ENCODE results near the gene TMEM81. TPM values are rescaled to one million over a fixed set of nuclear protein-coding genes. Genes with fewer than 3 reads are reported as not detected.

The TMEM81 gene
- total RNA-seq, 3 donors from 2014 or later: 2.5 to 3.2 (median 2.6) TPM

GRCh38 chr1:205071028-205071409 is 13.2 kb downstream of the TMEM81 start:
- TF ChIP-seq POLR2A (IDR thresholded peaks at IDR 0.05): no peak
- no peak for TF ChIP-seq POLR2AphosphoS5 (IDR thresholded peaks at IDR 0.05)
- Histone ChIP-seq H3K4me3 (no peak overlapping the region), H3K27me3 (no peaks in the 10 kb centered on the region), H3K4me1 (no peaks in the 10 kb centered on the region), H3K36me3 (no peaks in the 10 kb centered on the region), H3K9me3 (no peaks in the 10 kb centered on the region), H3K27ac (no peak overlapping the region)
- intact Hi-C loops (cut with DNase I; ENCODE audit: low total_unique reads): no loop called here
- no peak for DNase-seq (ENCODE audit: low spot score in 2 of 2)

- TF ChIP-seq POLR2AphosphoS5 (IDR thresholded peaks at IDR 0.05): no peak
- no peak for TF ChIP-seq POLR2A (IDR thresholded peaks at IDR 0.05)
- TF ChIP-seq CTCF (IDR thresholded peaks at IDR 0.05): no peak
- no peak overlapping the region for H3K4me3 ChIP-seq
- H3K9me3 ChIP-seq: no peaks in the 10 kb centered on the region
- H3K36me3 ChIP-seq: no peaks in the 10 kb centered on the region
- H3K4me1 ChIP-seq: no peaks in the 10 kb centered on the region
- intact Hi-C loops (cut with DNase I; ENCODE audit: low total_unique reads): loop anchor here (5.0 kb wide), 1 partner anchor 1362 kb away; no protein-coding TSS in a partner anchor
- H3K27ac ChIP-seq: no peak overlapping the region
- no peaks in the 10 kb centered on the region for H3K27me3 ChIP-seq
- DNase-seq (ENCODE audit: low spot score in 2 of 2): no peak
Observed at GRCh38 chr1:205069371-205070125, 14.7 kb downstream of the TMEM81 start.

- Histone ChIP-seq H3K4me3 (no peak overlapping the region), H3K36me3 (no peaks in the 10 kb centered on the region), H3K27ac (no peak overlapping the region), H3K9me3 (no peaks in the 10 kb centered on the region), H3K4me1 (no peaks in the 10 kb centered on the region), H3K27me3 (no peaks in the 10 kb centered on the region)
- intact Hi-C loops (cut with DNase I; ENCODE audit: low total_unique reads): loop anchor here (5.0 kb wide), 1 partner anchor 1361 kb away; no protein-coding TSS in a partner anchor
- no peak for DNase-seq (ENCODE audit: low spot score in 2 of 2)
- TF ChIP-seq CTCF (IDR thresholded peaks at IDR 0.05): no peak
- no peak for TF ChIP-seq POLR2AphosphoS5 (IDR thresholded peaks at IDR 0.05)
- no peak for TF ChIP-seq POLR2A (IDR thresholded peaks at IDR 0.05)
Observed at GRCh38 chr1:205068457-205069040, 15.7 kb downstream of the TMEM81 start.

GRCh38 chr1:205068001-205068400 is 16.3 kb downstream of the TMEM81 start:
- H3K9me3 ChIP-seq: no peaks in the 10 kb centered on the region
- intact Hi-C loops (cut with DNase I; ENCODE audit: low total_unique reads): loop anchor here (5.0 kb wide), 1 partner anchor 1361 kb away; no protein-coding TSS in a partner anchor
- DNase-seq (ENCODE audit: low spot score in 2 of 2): no peak
- no peak overlapping the region for H3K27ac ChIP-seq
- H3K27me3 ChIP-seq: no peaks in the 10 kb centered on the region
- H3K4me1 ChIP-seq: no peaks in the 10 kb centered on the region
- no peak overlapping the region for H3K4me3 ChIP-seq
- TF ChIP-seq CTCF (IDR thresholded peaks at IDR 0.05): no peak
- no peak for TF ChIP-seq POLR2A (IDR thresholded peaks at IDR 0.05)
- TF ChIP-seq POLR2AphosphoS5 (IDR thresholded peaks at IDR 0.05): no peak
- H3K36me3 ChIP-seq: no peaks in the 10 kb centered on the region

- no peaks in the 10 kb centered on the region for H3K9me3 ChIP-seq
- intact Hi-C loops (cut with DNase I; ENCODE audit: low total_unique reads): loop anchor here (5.0 kb wide), 1 partner anchor 1360 kb away; no protein-coding TSS in a partner anchor
- no peaks in the 10 kb centered on the region for H3K36me3 ChIP-seq
- H3K27me3 ChIP-seq: no peaks in the 10 kb centered on the region
- DNase-seq (ENCODE audit: low spot score in 2 of 2): no peak
- H3K4me1 ChIP-seq: no peaks in the 10 kb centered on the region
- H3K4me3 ChIP-seq: no peak overlapping the region
- TF ChIP-seq CTCF (IDR thresholded peaks at IDR 0.05): no peak
- no peak for TF ChIP-seq POLR2AphosphoS5 (IDR thresholded peaks at IDR 0.05)
- TF ChIP-seq POLR2A (IDR thresholded peaks at IDR 0.05): no peak
- no peak overlapping the region for H3K27ac ChIP-seq
Observed at GRCh38 chr1:205067031-205067430, 17.2 kb downstream of the TMEM81 start.
